Astrocyte of the cerebellum (primary cell): Measurements from ENCODE around the gene MGLL.

Experiments used
- DNase-seq: peaks from one replicate; pipeline ENCODE4 v3.0.0-alpha.2; 2011; ENCODE audit warnings: low read depth
- H3K4me3 ChIP-seq: 2 replicates; pipeline ENCODE4 v1.5.1; 2011; ENCODE audit warnings: mild to moderate bottlenecking, low read depth, low read length, moderate library complexity
- CTCF ChIP-seq: IDR thresholded peaks from 2 replicates; pipeline ENCODE4 v1.5.1; 2012; ENCODE audit warnings: low read length, low read depth, moderate library complexity, mild to moderate bottlenecking; ENCODE audit errors: missing control alignments
- in situ Hi-C: cut with HindIII; loops from 2 replicates; pipeline ENCODE4 v1.10.0; 2017; ENCODE audit warnings: low sequenced_read_pairs

MGLL gene

GRCh38 chr3:127840671-127841070 lies 18.4 kb upstream of the MGLL start:
- H3K4me3 ChIP-seq = no peak overlapping the region
- DNase-seq = no peak
- no peak for TF ChIP-seq CTCF
- in situ Hi-C loops = no loop called here

DNA sequence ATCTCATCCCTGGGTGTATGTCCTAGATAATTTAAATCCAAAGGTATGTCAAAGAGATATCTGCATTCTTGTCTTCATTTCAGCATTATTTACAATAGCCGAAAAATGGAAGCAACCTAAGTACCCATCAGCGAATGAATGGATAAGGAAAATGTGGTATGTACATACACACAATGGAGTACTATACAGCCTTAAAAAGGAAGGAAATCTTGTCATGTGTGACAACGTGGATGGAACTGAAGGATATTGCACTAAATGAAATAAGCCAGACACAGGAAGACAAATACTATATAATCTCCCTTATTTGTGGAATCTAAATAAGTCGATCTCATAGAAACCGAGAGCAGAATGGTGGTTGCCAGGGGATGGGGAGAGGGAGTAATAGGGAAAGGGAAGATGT lies 16.8 kb upstream of the MGLL start:
- no peak for DNase-seq
- no peak overlapping the region for H3K4me3 ChIP-seq
- no peak for TF ChIP-seq CTCF
- in situ Hi-C loops = no loop called here

DNA sequence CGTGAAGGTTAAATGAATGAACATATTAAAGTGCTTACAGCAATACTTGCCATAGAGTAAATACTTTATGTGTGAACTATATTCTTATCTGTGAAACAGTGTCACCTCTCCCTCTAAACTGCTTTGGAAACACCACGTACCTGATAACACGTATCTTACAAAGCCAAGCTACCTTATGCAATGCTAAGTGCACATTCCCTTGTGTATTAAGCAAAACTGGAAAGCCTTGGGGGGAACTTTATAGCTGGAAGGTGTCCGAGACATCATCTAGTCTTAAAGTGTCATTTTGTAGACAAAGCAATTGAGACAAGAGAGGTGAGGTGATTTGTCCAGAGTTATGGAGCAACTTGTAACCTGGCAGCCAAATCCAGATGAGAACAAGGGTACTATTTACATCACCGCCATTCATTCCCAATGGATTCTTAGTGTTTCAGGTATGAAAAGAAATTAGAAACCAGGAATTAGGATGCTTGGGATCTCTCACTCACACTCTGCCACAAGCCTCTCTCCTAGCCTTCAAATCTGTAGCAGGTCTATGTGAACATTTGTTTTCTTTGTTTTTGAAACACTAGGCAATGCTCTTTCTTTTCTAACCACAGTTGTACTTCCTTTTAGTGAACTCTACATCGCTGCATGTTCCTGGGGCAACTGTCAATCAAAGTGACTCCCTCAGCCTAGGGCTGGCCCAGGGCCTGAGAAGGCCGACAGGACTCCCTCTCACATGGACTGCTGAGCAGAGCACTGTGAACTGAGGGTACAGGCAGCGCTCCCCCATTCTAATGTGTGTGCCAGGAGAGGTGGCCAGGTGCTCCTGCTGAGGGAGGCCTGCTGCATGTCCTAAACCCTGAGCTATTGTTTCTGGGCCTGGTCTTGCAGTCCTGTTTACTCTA lies 13.9 kb upstream of the MGLL start:
- in situ Hi-C loops = no loop called here
- no peak overlapping the region for H3K4me3 ChIP-seq
- no peak for TF ChIP-seq CTCF

GRCh38 chr3:127834771-127835170 lies 12.5 kb upstream of the MGLL start:
- in situ Hi-C loops = no loop called here
- DNase-seq = no peak
- no peak for TF ChIP-seq CTCF
- H3K4me3 ChIP-seq = no peak overlapping the region

More for the DNA sequence above, 13.9 kb upstream of the MGLL start:
- DNase-seq = no peak

- DNase-seq = no peak
- no peak overlapping the region for H3K4me3 ChIP-seq
- TF ChIP-seq CTCF = no peak
- in situ Hi-C loops = no loop called here
Observed at GRCh38 chr3:127833281-127834032, 11.1 kb upstream of the MGLL start.

DNA sequence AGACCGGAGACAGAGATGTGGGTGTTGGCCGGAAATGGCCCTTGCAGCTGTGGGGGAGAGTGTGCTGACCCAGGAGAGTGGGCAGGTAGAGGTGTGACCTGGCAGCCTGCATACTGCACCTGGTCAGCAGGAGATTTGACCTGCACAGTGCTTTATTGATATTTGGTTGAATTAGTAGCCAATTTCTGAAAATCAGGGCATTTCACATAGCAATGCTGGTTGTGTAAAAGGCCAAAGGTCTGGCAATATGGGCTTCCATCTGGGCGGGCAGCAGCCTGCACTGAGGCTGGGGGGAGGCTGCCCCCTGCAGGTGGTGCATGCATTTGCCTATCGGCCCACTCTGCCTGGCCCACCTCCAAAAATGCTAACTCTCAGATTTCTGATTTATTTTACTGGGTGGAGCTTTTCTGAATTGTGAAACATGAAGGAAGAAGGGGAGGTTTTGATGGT lies 9.4 kb upstream of the MGLL start:
- peak; percentile 40 for TF ChIP-seq CTCF
- DNase-seq = no peak
- H3K4me3 ChIP-seq = no peak overlapping the region
- in situ Hi-C loops = no loop called here
